Kidney capillary endothelial cell (primary cell): ENCODE measurements around the gene TPSD1.
"Not testable (repeated sequence)": the region's sequence is repeated elsewhere in the genome, so short reads cannot be mapped to it uniquely, and the experiment has no call there.

Experiments
- DNase-seq: peaks from one replicate; pipeline ENCODE4 v3.0.0-alpha.2; 2018; ENCODE audit warnings: low spot score

TPSD1 gene

GRCh38 chr16:1220841-1221627 lies 34.8 kb upstream of the TPSD1 start:
- DNase-seq = no peak

GRCh38 chr16:1221628-1222552 lies 34.0 kb upstream of the TPSD1 start:
- DNase-seq = no peak

GRCh38 chr16:1222553-1223354 lies 33.1 kb upstream of the TPSD1 start:
- no peak for DNase-seq

- no peak for DNase-seq
Measured at GRCh38 chr16:1223355-1224214, 32.3 kb upstream of the TPSD1 start.

GRCh38 chr16:1224558-1224957 lies 31.3 kb upstream of the TPSD1 start:
- DNase-seq = no peak

DNA sequence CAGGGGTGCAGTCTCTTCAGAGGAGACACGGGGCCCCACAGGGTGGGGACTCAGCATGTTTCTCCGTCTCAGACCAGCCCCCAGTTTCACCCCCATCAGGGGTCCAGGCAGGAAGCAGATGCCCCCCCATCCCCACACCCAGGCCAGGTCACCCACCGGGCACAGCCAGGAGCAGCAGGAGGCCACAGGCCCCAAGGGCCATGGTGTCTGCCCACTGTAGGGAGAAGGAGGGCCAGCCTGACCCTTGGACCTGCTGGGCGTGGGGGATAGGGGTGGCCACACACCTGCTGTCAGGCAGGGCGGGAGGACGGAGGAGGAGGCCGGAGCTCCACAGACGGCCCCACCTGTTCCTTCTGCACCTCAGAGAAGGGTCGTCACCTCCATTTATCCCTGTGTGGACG lies 30.8 kb upstream of the TPSD1 start, which contains the start of gene TPSG1:
Gene TPSG1 (minus strand): TSS at position 218 of the 401 bp plus-strand sequence. CDS start 16 bp downstream, at position 202.
- DNase-seq = no peak

DNA sequence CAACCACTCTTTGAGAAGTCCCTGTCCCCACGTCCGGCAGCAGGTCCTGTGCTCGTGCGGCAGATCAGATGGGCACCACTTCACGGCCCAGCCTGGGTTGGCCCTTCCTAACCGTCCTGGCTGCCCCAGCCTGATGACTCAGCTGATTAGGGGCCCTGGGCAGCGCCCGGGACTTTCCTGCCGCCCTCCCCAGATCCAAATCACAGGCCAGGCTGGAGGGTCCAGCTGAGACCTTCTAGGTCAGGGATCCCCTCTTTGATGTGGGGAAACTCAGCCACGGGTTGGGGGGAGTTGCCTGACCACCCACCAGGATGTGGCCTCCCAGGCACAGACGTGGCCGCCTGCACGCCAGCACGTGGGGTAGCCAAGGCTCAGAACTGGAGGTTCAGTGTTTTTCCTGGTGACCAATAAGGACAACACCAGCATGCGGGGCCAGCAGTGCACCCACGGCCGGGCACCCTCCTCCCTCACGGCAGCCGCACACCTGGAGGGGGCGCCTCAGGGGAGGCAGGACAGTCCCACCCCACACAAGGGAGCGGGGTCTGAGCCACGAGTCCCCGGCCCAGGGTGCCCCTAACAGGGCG lies 30.0 kb upstream of the TPSD1 start:
- DNase-seq = not testable (repeated sequence)

- not testable (repeated sequence) for DNase-seq
Measured at GRCh38 chr16:1226692-1227091, 29.2 kb upstream of the TPSD1 start.

GRCh38 chr16:1228227-1228626 lies 27.6 kb upstream of the TPSD1 start:
- not testable (repeated sequence) for DNase-seq

DNA sequence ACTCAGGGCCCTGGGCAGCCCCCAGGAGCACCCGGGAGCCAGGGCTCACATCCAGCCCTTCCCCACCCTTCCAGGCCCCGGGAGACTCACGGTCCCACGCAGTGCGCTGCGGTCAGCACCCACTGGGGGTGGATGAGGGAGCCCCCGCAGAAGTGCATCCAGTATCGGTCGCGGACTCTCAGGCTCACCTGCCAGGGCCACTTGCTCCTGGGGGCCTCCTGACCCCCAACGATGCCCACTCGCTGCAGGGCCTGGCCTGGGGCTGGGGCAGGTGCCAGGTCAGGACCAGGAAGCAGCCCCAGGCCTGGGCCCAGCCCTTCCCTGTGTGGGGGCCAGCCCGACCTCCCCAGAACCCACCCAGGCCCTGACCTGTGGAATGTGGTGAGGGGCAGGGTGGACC lies 26.4 kb upstream of the TPSD1 start:
- DNase-seq = not testable (repeated sequence)

- DNase-seq = not testable (repeated sequence)
Measured at GRCh38 chr16:1230084-1230470, 25.8 kb upstream of the TPSD1 start, which contains the start of gene TPSB2. TSS of gene TPSB2 (minus strand) at chr16:1230184. CDS start at chr16:1229951, 233 bp downstream.

- DNase-seq = not testable (repeated sequence)
Measured at GRCh38 chr16:1230471-1231212, 25.2 kb upstream of the TPSD1 start.

GRCh38 chr16:1231301-1231700 lies 24.6 kb upstream of the TPSD1 start:
- DNase-seq = not testable (repeated sequence)

DNA sequence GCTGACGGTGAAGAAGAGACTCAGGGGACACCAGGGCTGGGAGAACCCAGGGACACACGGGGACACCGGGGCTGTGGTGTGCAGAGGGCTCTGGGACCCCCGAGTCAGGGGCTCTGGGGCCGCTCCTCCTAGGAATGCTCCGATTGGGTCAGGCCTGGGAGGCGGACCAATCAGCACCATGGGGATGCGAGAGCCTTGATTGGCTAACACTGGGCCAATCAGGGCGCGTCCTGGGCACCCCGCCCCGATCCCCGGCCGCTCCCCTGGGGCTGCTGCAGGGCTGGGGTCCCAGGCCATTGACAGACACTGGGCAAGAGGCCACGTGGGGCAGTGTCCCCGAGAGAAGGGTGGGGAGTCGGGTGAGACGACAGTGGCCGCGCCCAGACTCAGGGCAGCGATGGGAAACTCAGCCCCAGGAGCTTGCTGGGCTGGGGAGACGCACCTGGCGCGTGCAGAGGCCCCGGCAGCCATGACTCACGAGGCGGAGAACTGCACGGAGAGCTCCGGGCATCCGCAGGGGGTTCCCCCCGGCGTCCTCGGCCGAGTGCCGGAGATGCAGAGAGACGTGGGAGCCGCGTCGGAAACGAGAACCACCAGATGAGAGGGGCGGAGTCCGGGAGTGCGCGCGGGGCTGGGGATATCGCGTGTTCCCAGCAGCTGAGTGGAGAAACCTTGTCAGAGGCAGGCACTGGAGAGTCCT lies 23.7 kb upstream of the TPSD1 start:
- not testable (repeated sequence) for DNase-seq

DNA sequence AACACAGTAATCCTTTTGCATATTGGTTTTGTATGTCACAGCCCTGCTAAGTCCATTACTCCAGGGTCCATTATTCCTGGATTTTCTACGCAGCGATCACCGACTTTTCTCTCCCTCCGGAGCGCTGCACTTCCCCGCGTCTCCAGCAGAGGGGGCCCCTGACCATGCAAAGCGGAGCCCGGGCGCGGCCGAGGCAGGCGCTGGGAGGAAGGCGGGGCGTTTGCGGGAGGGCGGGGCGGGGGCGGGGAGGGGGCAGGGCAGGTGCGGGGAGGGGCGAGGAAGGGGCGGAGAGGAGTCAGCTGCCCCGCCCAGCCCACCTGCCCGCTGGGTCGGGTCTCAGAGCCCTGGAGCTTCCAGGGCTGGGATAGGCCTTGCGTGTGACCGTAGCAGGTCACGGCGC lies 19.2 kb upstream of the TPSD1 start:
- not testable (repeated sequence) for DNase-seq

GRCh38 chr16:1237990-1238389 lies 17.9 kb upstream of the TPSD1 start:
- no peak for DNase-seq

DNA sequence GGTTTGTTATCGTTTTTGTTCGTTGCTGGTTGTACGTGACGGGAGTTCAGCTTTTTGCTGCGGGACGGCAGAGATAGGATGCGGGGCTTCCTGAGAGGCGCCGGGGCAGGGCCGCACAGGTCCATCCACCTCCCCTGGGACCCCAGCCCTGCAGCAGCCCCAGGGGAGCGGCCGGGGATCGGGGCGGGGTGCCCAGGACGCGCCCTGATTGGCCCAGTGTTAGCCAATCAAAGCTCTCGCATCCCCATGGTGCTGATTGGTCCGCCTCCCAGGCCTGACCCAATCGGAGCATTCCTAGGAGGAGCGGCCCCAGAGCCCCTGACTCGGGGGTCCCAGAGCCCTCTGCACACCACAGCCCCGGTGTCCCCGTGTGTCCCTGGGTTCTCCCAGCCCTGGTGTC lies 17.0 kb upstream of the TPSD1 start:
- DNase-seq = not testable (repeated sequence)

DNA sequence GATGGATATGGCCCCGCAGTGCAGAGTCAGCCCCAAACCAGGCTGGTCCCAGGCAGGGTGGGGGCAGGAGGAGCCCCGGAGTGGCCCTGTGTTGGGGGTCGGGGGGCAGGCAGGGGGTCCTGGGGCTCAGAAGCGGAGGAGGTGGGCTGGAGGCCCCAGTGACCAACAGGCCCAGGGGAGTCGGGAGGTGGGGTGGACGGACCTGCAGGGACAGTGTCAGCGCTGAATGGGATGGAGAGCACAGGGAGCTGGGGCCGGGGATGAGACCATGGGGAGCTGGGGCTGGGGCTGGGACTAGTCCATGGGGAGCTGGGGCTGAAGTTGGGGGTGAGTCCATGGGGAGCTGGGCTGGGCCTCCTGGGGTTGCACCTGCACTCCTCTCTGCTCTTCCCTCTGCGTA lies 16.3 kb upstream of the TPSD1 start:
- not testable (repeated sequence) for DNase-seq

GRCh38 chr16:1240436-1240835 lies 15.4 kb upstream of the TPSD1 start, which contains the start of gene TPSAB1:
TSS of gene TPSAB1 (plus strand) at chr16:1240705. CDS start at chr16:1240939, 234 bp downstream.
- DNase-seq = not testable (repeated sequence)
